PC-3 (cell line): ENCODE results near the gene ALPK1.

Source experiments
- CTCF ChIP-seq: fragments of 300-600 bp; sonication (generic); conservative IDR thresholded peaks from 2 replicates; pipeline ENCODE4 v1.5.1; 2017; ENCODE audit warnings: antibody characterized with exemption, low read depth, mild to moderate bottlenecking, low read length
- EZH2phosphoT487 ChIP-seq: fragments of 300-600 bp; sonication (generic); IDR thresholded peaks from 2 replicates; pipeline ENCODE4 v1.6.1; 2018; ENCODE audit warnings: mild to moderate bottlenecking, antibody characterized with exemption, low read length, borderline replicate concordance

- no peak for TF ChIP-seq CTCF
- no peak for TF ChIP-seq EZH2phosphoT487
These were observed 176.8 kb downstream of the ALPK1 start for GRCh38 chr4:112473985-112474384.
